CD14-positive monocyte (primary cell): ENCODE data around the gene GAK. TPM values are rescaled to one million over a fixed set of nuclear protein-coding genes. Genes with fewer than 3 reads are reported as not detected.

Experiments used
- DNase-seq, 3 donors: peaks; one replicate each; pipeline ENCODE4 v3.0.0-alpha.2; 2011 to 2022
- H2AFZ ChIP-seq: 2 replicates; pipeline ENCODE4 v1.6.0; 2012; ENCODE audit warnings: mild to moderate bottlenecking, low read depth, low read length, inconsistent platforms; ENCODE audit not compliant: insufficient read depth, poor library complexity, severe bottlenecking
- H3K27ac ChIP-seq, 2 donors: 1 replicate in 1 of 2; 2 replicates in 1 of 2; pipeline ENCODE4 v1.5.1; 2012 to 2013; ENCODE audit warnings: low read length in 2 of 2, control low read depth in 1 of 2, inconsistent platforms in 1 of 2, low read depth in 1 of 2, mild to moderate bottlenecking in 1 of 2
- H3K27me3 ChIP-seq, 2 donors: one replicate each; pipeline versions ENCODE4 v1.6.0 to v1.6.1; 2011 to 2013; ENCODE audit warnings: low read length in 2 of 2; ENCODE audit not compliant: control insufficient read depth in 2 of 2, insufficient read depth in 2 of 2
- H3K36me3 ChIP-seq, 2 donors: replicated peaks in 1 of 2; 1 replicate in 1 of 2; 2 replicates in 1 of 2; pipeline versions ENCODE4 v1.5.1 to v1.6.1; 2012 to 2013; ENCODE audit warnings: low read length in 2 of 2, control low read depth in 1 of 2, inconsistent platforms in 1 of 2, mild to moderate bottlenecking in 1 of 2; ENCODE audit not compliant: insufficient read depth in 2 of 2, control insufficient read depth in 1 of 2
- H3K4me1 ChIP-seq, 2 donors: 1 replicate in 1 of 2; 2 replicates in 1 of 2; pipeline versions ENCODE4 v1.5.1 to v1.6.1; 2012 to 2013; ENCODE audit warnings: low read length in 2 of 2, control low read depth in 1 of 2, inconsistent platforms in 1 of 2, mild to moderate bottlenecking in 1 of 2, moderate library complexity in 1 of 2; ENCODE audit not compliant: insufficient read depth in 2 of 2, control insufficient read depth in 1 of 2
- H3K4me2 ChIP-seq: replicated peaks from 2 replicates; pipeline ENCODE3; 2012; ENCODE audit warnings: low read length, moderate library complexity, mild to moderate bottlenecking; ENCODE audit not compliant: poor library complexity, severe bottlenecking; ENCODE audit errors: extremely low read depth
- H3K4me3 ChIP-seq, 3 experiments: fragments of 200-600 bp in 1 of 3; sonication (generic) in 1 of 3; replicated peaks in 1 of 3; 1 replicate in 2 of 3; 2 replicates in 1 of 3; pipeline ENCODE4 v1.5.1; 2011 to 2013; ENCODE audit warnings: low read length in 3 of 3, mild to moderate bottlenecking in 3 of 3, control low read depth in 2 of 3, low read depth in 2 of 3, inconsistent platforms in 1 of 3, moderate library complexity in 1 of 3
- H3K79me2 ChIP-seq: 2 replicates; pipeline ENCODE4 v1.6.0; 2012; ENCODE audit warnings: mild to moderate bottlenecking, control low read depth, inconsistent platforms, low read length, moderate library complexity; ENCODE audit not compliant: insufficient read depth
- H3K9ac ChIP-seq: 2 replicates; pipeline ENCODE4 v1.6.0; 2017; ENCODE audit warnings: low read length, mild to moderate bottlenecking; ENCODE audit not compliant: insufficient read depth, poor library complexity, severe bottlenecking
- H3K9me3 ChIP-seq, 2 donors: replicated peaks in 1 of 2; 1 replicate in 1 of 2; 2 replicates in 1 of 2; pipeline versions ENCODE4 v1.5.1 to v1.6.1; 2012 to 2013; ENCODE audit warnings: low read length in 2 of 2, control low read depth in 1 of 2; ENCODE audit not compliant: control insufficient read depth in 1 of 2, insufficient read depth in 1 of 2
- H4K20me1 ChIP-seq: 2 replicates; pipeline ENCODE4 v1.6.0; 2012; ENCODE audit warnings: mild to moderate bottlenecking, low read length, control low read depth, moderate library complexity; ENCODE audit not compliant: insufficient read depth
- H3K27ac Mint-ChIP-seq, 7 donors: one replicate each; pipeline ENCODE4 v1.8.0; 2020; ENCODE audit warnings: mild to moderate bottlenecking in 7 of 7, mixed read lengths in 7 of 7, moderate library complexity in 6 of 7, inconsistent platforms in 2 of 7
- H3K27me3 Mint-ChIP-seq, 3 donors: one replicate each; pipeline ENCODE4 v1.8.0; 2021 to 2022; ENCODE audit warnings: low read depth in 3 of 3, mild to moderate bottlenecking in 3 of 3, mixed read lengths in 3 of 3, moderate library complexity in 3 of 3, inconsistent platforms in 1 of 3
- H3K36me3 Mint-ChIP-seq, 2 donors: one replicate each; pipeline ENCODE4 v1.8.0; 2020; ENCODE audit warnings: mixed read lengths in 2 of 2, inconsistent platforms in 1 of 2, mild to moderate bottlenecking in 1 of 2
- H3K4me1 Mint-ChIP-seq: one replicate; pipeline ENCODE4 v1.8.0; 2020; ENCODE audit warnings: mild to moderate bottlenecking, mixed read lengths
- H3K4me3 Mint-ChIP-seq, 2 donors: one replicate each; pipeline ENCODE4 v1.8.0; 2020; ENCODE audit warnings: mild to moderate bottlenecking in 2 of 2, mixed read lengths in 2 of 2, moderate library complexity in 1 of 2
- H3K9me3 Mint-ChIP-seq, 7 donors: one replicate each; pipeline ENCODE4 v1.8.0; 2020 to 2022; ENCODE audit warnings: mixed read lengths in 7 of 7, mild to moderate bottlenecking in 6 of 7, moderate library complexity in 6 of 7, inconsistent platforms in 2 of 7
- WGBS: methylation state at CpG from one replicate; pipeline ENCODE4 v1.1.5; 2013; ENCODE audit warnings: missing lambda C conversion rate; ENCODE audit not compliant: insufficient coverage; 5-methylcytosine and 5-hydroxymethylcytosine counted together
- intact Hi-C, 2 donors: fragments of 100-400 bp; cut with micrococcal nuclease; formaldehyde crosslinking; loops; one replicate each; pipeline versions ENCODE4 v1.15.0 to v1.15.1; 2023
- polyA plus RNA-seq, 3 donors: library from polyadenylated mRNA; depleted of rRNA in 1 of 3; unstranded in 2 of 3; stranded (reverse) in 1 of 3; fragments of 300-500 nt in 2 of 3; fragments of >200 nt in 1 of 3; fragmentation: Illumina TruSeq in 2 of 3; gene quantifications; 1 replicate in 2 of 3; 2 replicates in 1 of 3; pipeline ENCODE4 v1.2.3, GENCODE V29; 2012 to 2021
- TF ChIP-seq, protein P1 (sequence below): fragments of 200-600 bp; IDR thresholded peaks from one replicate; pipeline ENCODE4 v1.8.0; 2022; ENCODE audit warnings: antibody characterized with exemption, mild to moderate bottlenecking

Gene GAK
- polyA plus RNA-seq, 3 donors = 40.3 to 88.7 (median 54.9) TPM

GRCh38 chr4:824461-825062, 107.6 kb downstream of the GAK start:
- peaks cover 3 to 10% of the 10 kb centered on the region in 2 donors for H3K9me3 ChIP-seq
- Mint-ChIP-seq H3K36me3 (no peaks in the 10 kb centered on the region), H3K27me3 (peaks cover 59 to 79% (median 73%) of the 10 kb centered on the region in 3 donors), H3K4me1 (no peaks in the 10 kb centered on the region), H3K4me3 (peak overlapping the region in 1 of 2 donors; percentile 55), H3K9me3 (peaks cover 0 to 14% (median 0%) of the 10 kb centered on the region in 7 donors), H3K27ac (no peak overlapping the region)
- H3K4me2 ChIP-seq = no peak overlapping the region
- H3K36me3 ChIP-seq = no peaks in the 10 kb centered on the region
- TF ChIP-seq, protein P1, sequence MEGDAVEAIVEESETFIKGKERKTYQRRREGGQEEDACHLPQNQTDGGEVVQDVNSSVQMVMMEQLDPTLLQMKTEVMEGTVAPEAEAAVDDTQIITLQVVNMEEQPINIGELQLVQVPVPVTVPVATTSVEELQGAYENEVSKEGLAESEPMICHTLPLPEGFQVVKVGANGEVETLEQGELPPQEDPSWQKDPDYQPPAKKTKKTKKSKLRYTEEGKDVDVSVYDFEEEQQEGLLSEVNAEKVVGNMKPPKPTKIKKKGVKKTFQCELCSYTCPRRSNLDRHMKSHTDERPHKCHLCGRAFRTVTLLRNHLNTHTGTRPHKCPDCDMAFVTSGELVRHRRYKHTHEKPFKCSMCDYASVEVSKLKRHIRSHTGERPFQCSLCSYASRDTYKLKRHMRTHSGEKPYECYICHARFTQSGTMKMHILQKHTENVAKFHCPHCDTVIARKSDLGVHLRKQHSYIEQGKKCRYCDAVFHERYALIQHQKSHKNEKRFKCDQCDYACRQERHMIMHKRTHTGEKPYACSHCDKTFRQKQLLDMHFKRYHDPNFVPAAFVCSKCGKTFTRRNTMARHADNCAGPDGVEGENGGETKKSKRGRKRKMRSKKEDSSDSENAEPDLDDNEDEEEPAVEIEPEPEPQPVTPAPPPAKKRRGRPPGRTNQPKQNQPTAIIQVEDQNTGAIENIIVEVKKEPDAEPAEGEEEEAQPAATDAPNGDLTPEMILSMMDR = no peak
- peaks cover 26 to 61% of the 10 kb centered on the region in 2 donors for H3K27me3 ChIP-seq
- no peak overlapping the region for H2AFZ ChIP-seq
- H3K4me3 ChIP-seq = no peak overlapping the region
- no peak overlapping the region for H3K27ac ChIP-seq
- H4K20me1 ChIP-seq = no peaks in the 10 kb centered on the region
- H3K4me1 ChIP-seq = no peaks in the 10 kb centered on the region
- no peaks in the 10 kb centered on the region for H3K79me2 ChIP-seq
- DNase-seq = peak in 1 of 3 donors; percentile 2
- no peak overlapping the region for H3K9ac ChIP-seq
- WGBS = 10% methylated on average over 19 of the region's 23 CpGs
- intact Hi-C loops = no loop called here

DNA sequence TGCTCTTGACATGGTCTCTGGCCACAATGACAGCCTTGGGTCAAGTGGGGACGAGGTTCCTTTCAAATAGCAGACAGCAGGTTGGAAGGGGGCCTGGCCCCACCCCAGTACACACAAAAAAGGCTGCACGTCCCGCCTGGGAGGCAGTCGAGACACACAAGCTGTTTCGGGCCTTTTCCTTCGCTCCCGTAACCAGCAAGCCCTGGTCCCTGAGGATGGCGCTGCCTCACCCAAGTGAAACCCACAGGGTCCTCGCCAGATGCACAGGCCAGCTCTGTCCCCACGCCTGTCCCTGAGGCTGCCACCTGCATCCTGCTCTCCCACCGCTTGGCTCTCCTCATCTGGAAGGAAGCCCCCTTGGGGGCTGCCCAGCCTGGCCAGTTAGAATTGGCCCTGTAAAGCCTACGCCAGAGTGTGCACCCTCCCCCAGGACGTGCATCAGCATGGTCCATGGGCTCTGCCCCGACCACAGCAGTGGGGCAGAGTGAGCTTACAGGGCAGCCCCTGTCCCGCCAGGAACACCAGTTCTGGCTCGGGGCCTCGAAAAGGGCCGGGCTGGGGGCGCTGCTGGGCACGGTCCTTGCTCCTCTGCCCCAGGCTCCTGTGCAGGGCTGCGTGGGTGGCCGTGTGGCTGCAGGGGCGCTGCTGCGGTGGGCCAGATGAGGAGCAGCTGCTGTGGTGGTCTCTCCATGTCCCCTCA, 108.2 kb downstream of the GAK start:
- Histone ChIP-seq H3K36me3 (no peaks in the 10 kb centered on the region), H3K27ac (no peak overlapping the region), H3K79me2 (no peaks in the 10 kb centered on the region), H4K20me1 (no peaks in the 10 kb centered on the region), H3K4me2 (no peak overlapping the region), H2AFZ (no peak overlapping the region), H3K9me3 (peaks cover 4 to 10% of the 10 kb centered on the region in 2 donors), H3K9ac (no peak overlapping the region), H3K27me3 (peaks cover 26 to 55% of the 10 kb centered on the region in 2 donors), H3K4me1 (no peaks in the 10 kb centered on the region), H3K4me3 (no peak overlapping the region)
- no peak overlapping the region for H3K27ac Mint-ChIP-seq
- intact Hi-C loops = no loop called here
- no peak overlapping the region for H3K4me3 Mint-ChIP-seq
- TF ChIP-seq, protein P1 = no peak
- WGBS = 48% methylated on average over 24 of the region's 24 CpGs
- H3K36me3 Mint-ChIP-seq = no peaks in the 10 kb centered on the region
- peaks cover 0 to 14% (median 0%) of the 10 kb centered on the region in 7 donors for H3K9me3 Mint-ChIP-seq
- H3K4me1 Mint-ChIP-seq = no peaks in the 10 kb centered on the region
- peaks cover 59 to 73% (median 68%) of the 10 kb centered on the region in 3 donors for H3K27me3 Mint-ChIP-seq
- no peak for DNase-seq
